Peyer's patch (tissue), 4 donors: ENCODE data around the gene LYST. TPM values are rescaled to one million over a fixed set of nuclear protein-coding genes. Genes with fewer than 3 reads are reported as not detected.
"Not testable (repeated sequence)": the region's sequence is repeated elsewhere in the genome, so short reads cannot be mapped to it uniquely, and the experiment has no call there.

ENCODE experiments used
- DNase-seq, 3 donors: peaks; one replicate each; pipeline ENCODE4 v3.0.0-alpha.2; 2017 to 2019
- H3K27ac ChIP-seq, 4 donors: fragments of 200-600 bp; sonication (generic); one replicate each; pipeline ENCODE4 v1.5.1; 2016 to 2019
- H3K27me3 ChIP-seq, 2 donors: fragments of 200-600 bp; sonication (generic); one replicate each; pipeline ENCODE4 v1.5.1; 2019
- H3K36me3 ChIP-seq, 3 donors: fragments of 200-600 bp; sonication (generic); one replicate each; pipeline ENCODE4 v1.5.1; 2016 to 2019
- H3K4me1 ChIP-seq, 4 donors: fragments of 200-600 bp; sonication (generic); one replicate each; pipeline ENCODE4 v1.5.1; 2016 to 2019
- H3K4me3 ChIP-seq, 4 donors: fragments of 200-600 bp; sonication (generic); 1 replicate in 3 of 4; 2 replicates in 1 of 4; pipeline ENCODE4 v1.5.1; 2016 to 2019; ENCODE audit warnings: mild to moderate bottlenecking in 1 of 4
- H3K9me3 ChIP-seq, 4 donors: fragments of 200-600 bp; sonication (generic); one replicate each; pipeline ENCODE4 v1.5.1; 2016 to 2019; ENCODE audit warnings: mild to moderate bottlenecking in 1 of 4
- POLR2A ChIP-seq, 2 donors: fragments of 450-650 bp; IDR thresholded peaks; one replicate each; pipeline ENCODE4 v1.5.1; 2017; ENCODE audit warnings: antibody characterized with exemption in 2 of 2, mild to moderate bottlenecking in 2 of 2, moderate library complexity in 2 of 2
- total RNA-seq, 4 donors: library from RNA; depleted of rRNA; stranded (reverse); fragments of >200 nt; gene quantifications; one replicate each; pipeline ENCODE4 v1.1.0, GENCODE V29; 2016
- TF ChIP-seq, protein P1 (sequence below), 6 experiments: fragments of 450-650 bp in 4 of 6; fragments of 200-600 bp in 2 of 6; sonication (generic) in 1 of 6; IDR thresholded peaks; one replicate each; pipeline ENCODE4 v1.5.1; 2017 to 2019; ENCODE audit warnings: antibody characterized with exemption in 6 of 6, mild to moderate bottlenecking in 3 of 6, moderate library complexity in 1 of 6

LYST gene
- total RNA-seq, 4 donors from 2014 or later, result 27.8 to 68.5 (median 35.5) TPM

DNA sequence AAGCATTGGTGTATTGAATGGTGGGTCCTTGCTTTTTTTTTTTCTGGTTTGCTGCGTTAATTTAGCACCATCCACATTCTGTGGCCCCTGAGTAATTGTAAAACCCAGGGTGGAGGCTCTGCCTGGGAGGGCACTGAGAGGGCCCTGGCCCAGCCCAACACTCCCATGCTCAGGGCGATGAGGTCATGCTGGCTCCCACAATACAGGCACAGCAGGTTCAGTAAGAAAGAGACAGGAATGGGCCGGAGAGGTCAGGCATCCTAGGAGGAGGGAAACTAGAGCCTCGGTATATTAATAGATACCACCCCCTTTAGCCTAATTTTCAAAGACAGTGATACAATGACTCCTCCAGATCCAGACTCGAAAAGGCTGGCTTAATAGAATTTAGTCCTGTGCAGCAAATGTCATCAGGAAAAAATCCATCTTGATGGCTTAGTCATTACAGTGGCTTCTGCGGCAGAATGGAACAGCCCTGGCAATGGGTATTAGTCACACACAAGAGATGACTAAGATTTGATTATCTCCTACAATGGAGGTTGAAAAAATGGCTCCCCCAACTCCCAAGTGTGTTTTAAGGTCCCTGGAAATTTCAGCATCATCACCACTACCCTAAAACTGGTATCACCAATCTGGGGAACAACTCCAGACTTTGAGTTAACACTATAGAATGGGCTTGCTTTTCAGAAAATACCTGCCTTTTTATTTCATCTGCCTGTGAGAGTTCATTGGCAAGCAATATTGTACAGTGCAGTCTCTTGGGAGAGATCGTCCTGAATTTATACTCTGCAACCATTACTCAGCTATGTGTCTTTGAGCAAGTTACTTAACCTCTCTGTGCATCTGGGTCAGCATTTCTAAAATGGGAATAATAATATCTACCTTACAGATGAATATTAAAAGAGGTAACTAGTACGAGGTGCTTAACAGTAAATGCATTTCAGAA, 43.9 kb upstream of the LYST start:
- TF ChIP-seq POLR2A (IDR thresholded peaks at IDR 0.05), result no peak
- TF ChIP-seq, protein P1, sequence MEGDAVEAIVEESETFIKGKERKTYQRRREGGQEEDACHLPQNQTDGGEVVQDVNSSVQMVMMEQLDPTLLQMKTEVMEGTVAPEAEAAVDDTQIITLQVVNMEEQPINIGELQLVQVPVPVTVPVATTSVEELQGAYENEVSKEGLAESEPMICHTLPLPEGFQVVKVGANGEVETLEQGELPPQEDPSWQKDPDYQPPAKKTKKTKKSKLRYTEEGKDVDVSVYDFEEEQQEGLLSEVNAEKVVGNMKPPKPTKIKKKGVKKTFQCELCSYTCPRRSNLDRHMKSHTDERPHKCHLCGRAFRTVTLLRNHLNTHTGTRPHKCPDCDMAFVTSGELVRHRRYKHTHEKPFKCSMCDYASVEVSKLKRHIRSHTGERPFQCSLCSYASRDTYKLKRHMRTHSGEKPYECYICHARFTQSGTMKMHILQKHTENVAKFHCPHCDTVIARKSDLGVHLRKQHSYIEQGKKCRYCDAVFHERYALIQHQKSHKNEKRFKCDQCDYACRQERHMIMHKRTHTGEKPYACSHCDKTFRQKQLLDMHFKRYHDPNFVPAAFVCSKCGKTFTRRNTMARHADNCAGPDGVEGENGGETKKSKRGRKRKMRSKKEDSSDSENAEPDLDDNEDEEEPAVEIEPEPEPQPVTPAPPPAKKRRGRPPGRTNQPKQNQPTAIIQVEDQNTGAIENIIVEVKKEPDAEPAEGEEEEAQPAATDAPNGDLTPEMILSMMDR (IDR thresholded peaks at IDR 0.05), result no peak
- Histone ChIP-seq H3K9me3 (no peaks in the 10 kb centered on the region), H3K36me3 (no peaks in the 10 kb centered on the region), H3K27me3 (no peaks in the 10 kb centered on the region), H3K27ac (peak overlapping the region in 2 of 4 donors; percentile 7 to 18), H3K4me1 (peaks cover 0 to 5% (median 0%) of the 10 kb centered on the region in 4 donors), H3K4me3 (no peak overlapping the region)
- DNase-seq, result no peak

DNA sequence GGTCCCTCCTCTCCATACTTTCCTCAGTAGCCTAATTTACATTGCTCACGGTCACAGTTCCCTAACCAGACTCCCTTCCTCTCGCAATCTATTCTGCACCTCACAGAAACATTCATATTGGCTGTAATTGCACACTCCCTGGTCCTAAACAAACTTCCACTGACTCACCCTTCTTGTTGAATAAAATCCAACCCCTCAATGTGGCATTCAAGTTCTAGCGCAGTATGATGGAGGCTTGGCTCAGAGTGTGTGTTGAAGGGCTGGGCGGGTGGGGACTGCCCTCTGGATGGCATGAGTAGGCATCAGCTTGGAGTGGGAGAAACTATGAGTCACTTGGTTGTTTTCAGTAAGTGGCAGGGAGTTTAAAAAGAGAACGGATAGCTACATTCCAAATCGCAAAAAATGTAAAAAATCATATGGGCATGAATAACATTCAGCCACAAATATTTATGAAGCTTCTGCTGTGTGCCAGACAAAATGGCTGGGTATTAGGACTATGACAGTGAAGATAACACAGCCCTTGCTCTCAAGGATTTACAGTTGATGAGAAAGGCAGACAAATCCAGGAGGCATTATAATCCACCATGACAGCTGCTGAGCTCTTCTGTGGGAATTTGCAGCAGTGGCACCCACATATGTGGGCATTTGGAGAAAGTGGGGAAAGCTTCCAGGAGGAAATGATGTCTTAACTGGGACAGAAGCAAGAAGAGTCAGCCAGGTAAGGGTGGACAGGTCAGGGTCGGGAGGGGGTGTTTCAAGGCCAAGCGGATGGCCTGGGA, 42.2 kb upstream of the LYST start:
- Histone ChIP-seq H3K36me3 (no peaks in the 10 kb centered on the region), H3K27me3 (no peaks in the 10 kb centered on the region), H3K4me3 (no peak overlapping the region), H3K9me3 (no peaks in the 10 kb centered on the region), H3K27ac (no peak overlapping the region), H3K4me1 (peaks cover 0 to 5% (median 0%) of the 10 kb centered on the region in 4 donors)
- DNase-seq, result no peak
- TF ChIP-seq, protein P1 (IDR thresholded peaks at IDR 0.05), result no peak
- no peak for TF ChIP-seq POLR2A (IDR thresholded peaks at IDR 0.05)

GRCh38 chr1:235907897-235908240, 41.2 kb upstream of the LYST start:
- DNase-seq, result no peak
- peaks cover 0 to 10% (median 0%) of the 10 kb centered on the region in 4 donors for H3K4me1 ChIP-seq
- no peak overlapping the region for H3K27ac ChIP-seq
- TF ChIP-seq, protein P1 (IDR thresholded peaks at IDR 0.05), result no peak
- no peak for TF ChIP-seq POLR2A (IDR thresholded peaks at IDR 0.05)
- no peaks in the 10 kb centered on the region for H3K9me3 ChIP-seq
- no peaks in the 10 kb centered on the region for H3K36me3 ChIP-seq
- H3K4me3 ChIP-seq, result no peak overlapping the region
- H3K27me3 ChIP-seq, result no peaks in the 10 kb centered on the region

GRCh38 chr1:235907187-235907896, 40.6 kb upstream of the LYST start:
- Histone ChIP-seq H3K9me3 (no peaks in the 10 kb centered on the region), H3K27me3 (no peaks in the 10 kb centered on the region), H3K4me3 (no peak overlapping the region), H3K27ac (no peak overlapping the region), H3K4me1 (peaks cover 0 to 12% (median 0%) of the 10 kb centered on the region in 4 donors), H3K36me3 (no peaks in the 10 kb centered on the region)
- TF ChIP-seq POLR2A (IDR thresholded peaks at IDR 0.05), result no peak
- TF ChIP-seq, protein P1 (IDR thresholded peaks at IDR 0.05), result no peak
- DNase-seq, result no peak

DNA sequence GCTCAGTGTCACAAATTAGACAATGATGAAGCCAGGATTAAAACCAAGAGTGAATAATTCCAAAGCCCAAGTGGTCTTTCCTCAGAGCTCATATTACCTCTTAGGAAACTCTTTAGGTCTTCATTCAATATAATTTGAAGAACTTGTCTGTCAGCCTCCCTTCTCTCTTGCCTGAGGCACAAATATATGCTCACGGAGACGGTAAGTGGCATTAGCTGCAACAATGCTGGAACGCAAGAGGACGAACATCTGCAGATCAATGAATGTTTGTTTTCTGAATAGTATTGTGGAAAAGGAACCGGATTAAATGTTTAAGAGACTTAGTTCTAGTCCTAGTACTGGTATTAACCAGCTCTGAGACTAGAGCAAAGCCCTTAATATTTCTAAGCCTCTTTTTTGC, 39.7 kb upstream of the LYST start:
- Histone ChIP-seq H3K4me3 (no peak overlapping the region), H3K4me1 (peaks cover 0 to 12% (median 0%) of the 10 kb centered on the region in 4 donors), H3K27ac (no peak overlapping the region), H3K36me3 (no peaks in the 10 kb centered on the region), H3K9me3 (no peaks in the 10 kb centered on the region), H3K27me3 (no peaks in the 10 kb centered on the region)
- TF ChIP-seq, protein P1 (IDR thresholded peaks at IDR 0.05), result no peak
- TF ChIP-seq POLR2A (IDR thresholded peaks at IDR 0.05), result no peak
- DNase-seq, result no peak

- not testable (repeated sequence) for H3K4me1 ChIP-seq, H3K27me3 ChIP-seq
- H3K27ac ChIP-seq, result peak overlapping the region in 1 of 4 donors; percentile 71
Measured at GRCh38 chr1:235903809-235904208, 37.1 kb upstream of the LYST start.

More at GRCh38 chr1:235903809-235904208, 37.1 kb upstream of the LYST start:
- not testable (repeated sequence) for DNase-seq, H3K36me3 ChIP-seq, H3K9me3 ChIP-seq, H3K4me3 ChIP-seq
